SK-N-SH (cell line): ENCODE measurements around the gene SMAP2.

Source experiments
- CTCF ChIP-seq: fragments of 200-600 bp; sonication (generic); IDR thresholded peaks from 2 replicates; pipeline ENCODE4 v1.6.1; 2017; ENCODE audit warnings: antibody characterized with exemption, mild to moderate bottlenecking, moderate library complexity
- EP300 ChIP-seq, 2 experiments: IDR thresholded peaks; 2 replicates each; pipeline versions ENCODE4 v1.4.0 to v1.6.1; 2012; ENCODE audit warnings: borderline replicate concordance in 1 of 2, low read depth in 1 of 2, low read length in 1 of 2
- EZH2phosphoT487 ChIP-seq: fragments of 200-600 bp; sonication (generic); IDR thresholded peaks from 2 replicates; pipeline ENCODE4 v1.6.1; 2017; ENCODE audit warnings: low read depth, mixed run types, mild to moderate bottlenecking, antibody characterized with exemption, moderate library complexity, borderline replicate concordance
- FOSL2 ChIP-seq: IDR thresholded peaks from 2 replicates; pipeline ENCODE4 v1.4.0; 2012; ENCODE audit warnings: low read depth, mild to moderate bottlenecking, moderate library complexity, borderline replicate concordance
- MAX ChIP-seq: IDR thresholded peaks from 2 replicates; pipeline ENCODE4 v1.4.0; 2012; ENCODE audit warnings: low read depth
- MEF2A ChIP-seq: IDR thresholded peaks from 2 replicates; pipeline ENCODE4 v1.4.0; 2012; ENCODE audit warnings: low read depth, borderline replicate concordance
- POLR2AphosphoS5 ChIP-seq: IDR thresholded peaks from 2 replicates; pipeline ENCODE4 v1.6.1; 2012; ENCODE audit warnings: low read depth, low read length
- TAF1 ChIP-seq: IDR thresholded peaks from 2 replicates; pipeline ENCODE4 v1.6.1; 2012; ENCODE audit warnings: low read depth, mild to moderate bottlenecking, low read length, moderate library complexity, borderline replicate concordance
- ZBTB33 ChIP-seq: IDR thresholded peaks from 2 replicates; pipeline ENCODE4 v1.4.0; 2012; ENCODE audit warnings: low read depth, borderline replicate concordance

- TF ChIP-seq CTCF: no peak
- no peak for TF ChIP-seq EZH2phosphoT487
- TF ChIP-seq FOSL2: no peak
- no peak for TF ChIP-seq MEF2A
- no peak for TF ChIP-seq TAF1
- TF ChIP-seq ZBTB33: no peak
- no peak for TF ChIP-seq MAX
- no peak for TF ChIP-seq EP300 (IDR thresholded peaks at IDR 0.05; ENCODE audit: borderline replicate concordance in 1 of 2, low read depth in 1 of 2, low read length in 1 of 2)
- no peak for TF ChIP-seq POLR2AphosphoS5
These were observed 11.4 kb downstream of the SMAP2 start for GRCh38 chr1:40384887-40385286.
